ENCODE data around the gene PKIB. TPM values are rescaled to one million over a fixed set of nuclear protein-coding genes. Genes with fewer than 3 reads are reported as not detected.

PKIB gene
- total RNA-seq, 2 donors from 2014 or later: 63.4 to 113 TPM

GRCh38 chr6:122694075-122694474, 83.9 kb downstream of the PKIB start:
- Histone ChIP-seq H3K27ac (no peak overlapping the region), H3K36me3 (no peaks in the 10 kb centered on the region), H3K4me1 (no peaks in the 10 kb centered on the region), H3K27me3 (no peaks in the 10 kb centered on the region), H3K9ac (ENCODE audit: low read depth in 2 of 2, low read length in 2 of 2) (no peak overlapping the region), H3K9me3 (no peaks in the 10 kb centered on the region), H3K4me3 (no peak overlapping the region)
- no peak for TF ChIP-seq CTCF (IDR thresholded peaks at IDR 0.05)
- intact Hi-C loops (cut with DNase I): no loop called here
- DNase-seq: no peak

GRCh38 chr6:122694602-122695001, 84.4 kb downstream of the PKIB start:
- no peaks in the 10 kb centered on the region for H3K4me1 ChIP-seq
- H3K4me3 ChIP-seq: no peak overlapping the region
- H3K9ac ChIP-seq (ENCODE audit: low read depth in 2 of 2, low read length in 2 of 2): no peak overlapping the region
- intact Hi-C loops (cut with DNase I): no loop called here
- DNase-seq: no peak
- TF ChIP-seq CTCF (IDR thresholded peaks at IDR 0.05): no peak
- H3K9me3 ChIP-seq: no peaks in the 10 kb centered on the region
- H3K27me3 ChIP-seq: no peaks in the 10 kb centered on the region
- no peaks in the 10 kb centered on the region for H3K36me3 ChIP-seq
- no peak overlapping the region for H3K27ac ChIP-seq

GRCh38 chr6:122695188-122695587, 85.0 kb downstream of the PKIB start:
- Histone ChIP-seq H3K4me3 (no peak overlapping the region), H3K27ac (no peak overlapping the region), H3K27me3 (no peaks in the 10 kb centered on the region), H3K4me1 (no peaks in the 10 kb centered on the region), H3K9ac (ENCODE audit: low read depth in 2 of 2, low read length in 2 of 2) (no peak overlapping the region), H3K9me3 (no peaks in the 10 kb centered on the region), H3K36me3 (no peaks in the 10 kb centered on the region)
- intact Hi-C loops (cut with DNase I): no loop called here
- TF ChIP-seq CTCF (IDR thresholded peaks at IDR 0.05): no peak
- DNase-seq: no peak

GRCh38 chr6:122696079-122696478, 85.9 kb downstream of the PKIB start:
- Histone ChIP-seq H3K9me3 (no peaks in the 10 kb centered on the region), H3K4me1 (no peaks in the 10 kb centered on the region), H3K4me3 (no peak overlapping the region), H3K36me3 (no peaks in the 10 kb centered on the region), H3K27me3 (no peaks in the 10 kb centered on the region), H3K27ac (no peak overlapping the region), H3K9ac (ENCODE audit: low read depth in 2 of 2, low read length in 2 of 2) (no peak overlapping the region)
- DNase-seq: no peak
- intact Hi-C loops (cut with DNase I): no loop called here
- TF ChIP-seq CTCF (IDR thresholded peaks at IDR 0.05): no peak

- Histone ChIP-seq H3K4me3 (no peak overlapping the region), H3K27me3 (no peaks in the 10 kb centered on the region), H3K36me3 (no peaks in the 10 kb centered on the region), H3K27ac (no peak overlapping the region), H3K9ac (ENCODE audit: low read depth in 2 of 2, low read length in 2 of 2) (no peak overlapping the region), H3K9me3 (no peaks in the 10 kb centered on the region), H3K4me1 (no peaks in the 10 kb centered on the region)
- no peak for DNase-seq
- no peak for TF ChIP-seq CTCF (IDR thresholded peaks at IDR 0.05)
- intact Hi-C loops (cut with DNase I): no loop called here
Observed at GRCh38 chr6:122696853-122697252, 86.6 kb downstream of the PKIB start.

GRCh38 chr6:122697458-122697857, 87.3 kb downstream of the PKIB start:
- TF ChIP-seq CTCF (IDR thresholded peaks at IDR 0.05): no peak
- intact Hi-C loops (cut with DNase I): no loop called here
- H3K27ac ChIP-seq: no peak overlapping the region
- H3K9me3 ChIP-seq: no peaks in the 10 kb centered on the region
- no peaks in the 10 kb centered on the region for H3K36me3 ChIP-seq
- H3K9ac ChIP-seq (ENCODE audit: low read depth in 2 of 2, low read length in 2 of 2): no peak overlapping the region
- H3K4me3 ChIP-seq: no peak overlapping the region
- H3K4me1 ChIP-seq: no peaks in the 10 kb centered on the region
- no peaks in the 10 kb centered on the region for H3K27me3 ChIP-seq
- no peak for DNase-seq
